ENCODE measurements around the gene TRMT44.

DNA sequence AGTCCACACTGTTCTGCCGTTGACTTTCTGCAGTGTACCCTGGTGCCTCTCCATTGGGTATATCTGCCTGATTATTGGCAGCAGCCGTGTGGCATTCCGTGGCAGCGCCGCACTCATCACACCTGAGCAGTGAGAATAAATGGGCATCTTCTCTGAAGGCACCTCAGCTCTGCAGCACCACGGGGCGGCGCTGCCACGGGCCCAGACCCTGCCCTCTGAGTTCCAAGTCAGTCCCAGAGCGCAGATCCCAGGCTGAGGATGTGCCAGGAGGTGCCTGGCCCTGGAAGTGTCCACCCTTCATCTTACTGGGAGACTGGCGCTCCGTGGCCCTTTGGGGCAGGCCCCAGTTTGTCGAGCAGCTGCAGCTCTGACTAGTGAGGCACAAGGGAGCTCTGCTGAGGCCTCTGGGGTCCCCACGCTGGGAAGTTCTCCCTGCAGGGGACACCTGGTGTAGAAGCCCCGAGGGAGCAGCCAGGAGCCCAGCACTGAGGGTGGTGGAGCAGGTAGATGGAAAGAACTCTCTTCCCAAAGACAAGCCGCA is 36.6 kb downstream of the TRMT44 start:
- TF ChIP-seq, protein P1, sequence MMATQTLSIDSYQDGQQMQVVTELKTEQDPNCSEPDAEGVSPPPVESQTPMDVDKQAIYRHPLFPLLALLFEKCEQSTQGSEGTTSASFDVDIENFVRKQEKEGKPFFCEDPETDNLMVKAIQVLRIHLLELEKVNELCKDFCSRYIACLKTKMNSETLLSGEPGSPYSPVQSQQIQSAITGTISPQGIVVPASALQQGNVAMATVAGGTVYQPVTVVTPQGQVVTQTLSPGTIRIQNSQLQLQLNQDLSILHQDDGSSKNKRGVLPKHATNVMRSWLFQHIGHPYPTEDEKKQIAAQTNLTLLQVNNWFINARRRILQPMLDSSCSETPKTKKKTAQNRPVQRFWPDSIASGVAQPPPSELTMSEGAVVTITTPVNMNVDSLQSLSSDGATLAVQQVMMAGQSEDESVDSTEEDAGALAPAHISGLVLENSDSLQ (IDR thresholded peaks at IDR 0.05), result no peak
- no peak for TF ChIP-seq BHLHE40 (IDR thresholded peaks at IDR 0.05; ENCODE audit: borderline replicate concordance)
- TF ChIP-seq SP1 (IDR thresholded peaks at IDR 0.05), result no peak
- TF ChIP-seq ZNF384 (IDR thresholded peaks at IDR 0.05), result no peak
- no peak for TF ChIP-seq FOXM1 (IDR thresholded peaks at IDR 0.05; ENCODE audit: borderline replicate concordance)
- TF ChIP-seq NFRKB (IDR thresholded peaks at IDR 0.05), result no peak
- no peak for TF ChIP-seq ELF4 (IDR thresholded peaks at IDR 0.05)
- TF ChIP-seq ARNT (IDR thresholded peaks at IDR 0.05), result no peak
- no peak for TF ChIP-seq FOXA1 (IDR thresholded peaks at IDR 0.05)
- TF ChIP-seq FOXK2 (IDR thresholded peaks at IDR 0.05), result no peak
- no peak for TF ChIP-seq SUZ12 (IDR thresholded peaks at IDR 0.05)
